Activated CD4-positive, CD25-positive, alpha-beta regulatory T cell treated with anti-CD3 and anti-CD28 coated beads, Interleukin-2, amount 50 U/mL, for 24 hours (primary cell): ENCODE data around the gene SCAF4.
"Not testable (repeated sequence)": the region's sequence is repeated elsewhere in the genome, so short reads cannot be mapped to it uniquely, and the experiment has no call there.

Experiments
- ATAC-seq, 2 donors: fragments of 150-1000 bp; cut with Tn5 transposase; one replicate each; pipeline ENCODE4 v1.10.0; 2021; ENCODE audit warnings: mild to moderate bottlenecking in 1 of 2, moderate library complexity in 1 of 2

Gene SCAF4

DNA sequence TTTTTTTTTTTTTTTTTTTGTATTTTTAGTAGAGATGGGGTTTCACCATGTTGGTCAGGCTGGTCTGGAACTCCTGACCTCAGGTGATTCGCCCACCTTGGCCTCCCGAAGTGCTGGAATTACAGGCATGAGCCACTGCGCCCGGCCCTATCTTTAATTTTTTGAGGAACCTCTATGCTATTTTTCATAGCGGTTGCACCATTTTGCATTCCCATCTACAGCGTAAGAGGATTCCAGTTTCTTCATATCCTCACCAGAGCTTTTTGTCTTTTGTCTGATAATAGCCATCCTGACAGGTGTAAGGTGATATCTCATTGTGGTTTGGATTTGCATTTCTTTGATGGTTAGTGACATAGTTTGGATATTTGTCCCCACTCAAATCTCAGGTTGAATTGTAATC lies 100.0 kb downstream of the SCAF4 start:
- ATAC-seq = not testable (repeated sequence)

DNA sequence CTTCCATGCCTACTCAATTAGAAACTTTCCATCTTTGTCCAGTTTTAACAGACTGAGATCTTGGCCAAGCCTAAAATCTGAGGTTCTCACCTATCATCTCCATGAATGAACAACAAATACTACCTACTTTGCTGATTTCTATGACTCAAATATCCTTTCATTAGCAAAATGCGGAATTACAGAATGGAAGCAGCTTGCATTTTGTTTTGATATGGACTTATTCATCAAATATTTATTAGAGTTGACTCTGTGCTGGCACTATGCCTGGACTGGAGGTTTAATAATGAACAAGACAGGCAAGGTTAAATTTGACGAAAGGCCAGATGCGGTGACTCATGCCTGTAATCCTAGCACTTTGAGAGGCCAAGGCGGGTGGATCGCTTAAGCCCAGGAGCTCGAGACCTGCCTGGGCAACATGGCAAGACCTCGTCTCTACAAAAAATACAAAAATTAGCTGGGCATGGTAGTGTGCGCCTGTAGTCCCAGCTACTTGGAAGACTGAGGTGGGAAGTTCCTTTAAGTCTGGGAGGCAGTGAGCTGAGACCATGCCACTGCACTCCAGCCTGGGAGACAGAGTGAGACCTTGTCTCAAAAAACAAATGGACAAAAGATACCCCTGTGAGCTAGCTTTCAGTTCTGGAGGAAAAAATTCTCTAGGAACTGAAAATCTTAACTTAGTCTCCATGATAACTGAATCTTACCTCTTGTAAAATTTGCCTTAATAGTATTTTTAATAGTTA lies 101.8 kb downstream of the SCAF4 start:
- ATAC-seq = no peak

DNA sequence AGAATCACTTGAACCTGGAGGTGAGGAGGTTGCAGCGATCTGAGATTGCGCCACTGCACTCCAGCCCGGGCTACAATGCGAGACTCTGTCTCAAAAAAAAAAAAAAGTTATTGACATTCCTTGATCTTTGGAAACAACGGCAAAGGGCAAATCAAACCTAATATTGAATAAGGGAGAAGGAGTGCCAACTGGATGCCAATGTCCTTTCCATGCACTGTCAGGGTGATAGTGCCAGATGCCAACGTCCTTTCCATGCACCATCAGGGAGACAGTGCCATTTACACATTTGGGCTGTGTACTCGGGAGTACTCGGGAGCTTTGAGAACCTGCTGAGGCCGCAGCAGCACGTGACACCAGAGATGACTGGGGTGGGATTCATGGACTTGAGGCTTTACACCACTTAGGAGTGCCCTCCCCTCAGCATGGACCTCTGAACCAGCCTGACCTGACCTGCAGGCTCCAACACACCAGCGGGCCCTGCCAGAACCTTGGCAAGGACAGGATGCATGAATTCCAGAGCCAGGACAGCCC lies 106.9 kb downstream of the SCAF4 start:
- no peak for ATAC-seq

- ATAC-seq = no peak
Measured at GRCh38 chr21:31624181-31624580, 107.7 kb downstream of the SCAF4 start.

DNA sequence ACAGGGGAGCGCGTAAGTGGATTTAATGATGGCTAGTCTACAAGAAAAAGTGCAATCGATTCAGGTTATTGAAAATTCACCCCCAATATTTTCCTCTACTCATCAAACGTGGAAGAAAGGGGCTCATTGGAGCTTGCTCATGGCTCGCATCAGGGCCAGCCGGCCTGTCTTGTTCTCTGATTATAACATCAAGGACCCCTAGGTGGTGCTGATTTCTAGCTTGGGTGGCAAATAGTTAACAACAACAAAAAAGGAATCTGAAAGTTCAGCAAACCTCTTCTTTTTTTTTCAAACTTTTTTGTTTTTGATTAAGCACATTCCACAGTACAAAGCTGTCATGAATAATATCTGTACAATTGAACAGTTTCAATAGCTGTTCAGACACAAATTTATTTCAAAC lies 108.3 kb downstream of the SCAF4 start:
- ATAC-seq = no peak

DNA sequence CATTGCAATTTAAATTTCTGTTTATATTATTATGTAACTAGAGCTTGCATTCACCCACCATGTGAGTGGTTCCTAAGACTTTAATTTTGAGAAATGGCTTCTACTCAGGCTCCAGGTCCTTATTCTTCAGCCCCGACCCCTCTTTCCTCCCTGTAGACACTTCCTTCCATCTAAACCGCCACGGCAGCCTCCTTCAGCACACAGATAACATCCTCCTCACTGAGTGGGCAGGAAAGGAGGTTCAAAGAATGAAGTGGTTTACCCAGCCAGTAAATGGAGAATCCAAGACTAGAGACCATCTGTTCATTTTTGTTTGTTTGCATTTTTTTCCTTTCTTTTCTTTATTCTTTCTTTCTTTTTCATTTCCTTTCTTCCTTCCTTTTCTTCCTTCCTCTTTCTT lies 109.5 kb downstream of the SCAF4 start:
- ATAC-seq = no peak
